PC-3 (cell line): ENCODE measurements around the gene SNX19. TPM values are rescaled to one million over a fixed set of nuclear protein-coding genes. Genes with fewer than 3 reads are reported as not detected.

Experiments used
- ATAC-seq: fragments of 200-7000 bp; cut with Tn5 transposase; 2 replicates; pipeline ENCODE4 v1.9.1; 2020; ENCODE audit warnings: mild to moderate bottlenecking, moderate library complexity
- BruUV-seq: library from RNA; stranded (reverse); fragments of 400-500 nt; replicated peaks from 2 replicates; lab custom pipeline; 2021; lab: Mats Ljungman, UMichigan
- CTCF ChIA-PET: fragments of 300-600 bp; sonication (Branson Sonifier 250); formaldehyde crosslinking; loops from one replicate; lab custom pipeline; 2022; ENCODE audit warnings: antibody characterized with exemption; lab: Charles Lee
- POLR2A ChIA-PET: fragments of 300-600 bp; sonication (Branson Sonifier 250); formaldehyde crosslinking; loops from one replicate; lab custom pipeline; 2022; ENCODE audit warnings: antibody characterized with exemption; ENCODE audit not compliant: unreplicated experiment; lab: Charles Lee
- DNase-seq: peaks from one replicate; pipeline ENCODE4 v3.0.0-alpha.2; 2015
- H2AFZ ChIP-seq: fragments of 300-600 bp; sonication (generic); 2 replicates; pipeline ENCODE4 v1.6.0; 2016; ENCODE audit warnings: antibody characterized with exemption, low read length
- H3F3A ChIP-seq: fragments of 300-600 bp; sonication (generic); one replicate; pipeline ENCODE4 v1.6.0; 2017; ENCODE audit warnings: antibody characterized with exemption, low read length, control low read depth, mild to moderate bottlenecking; ENCODE audit not compliant: unreplicated experiment
- H3K27ac ChIP-seq: fragments of 300-600 bp; sonication (generic); 2 replicates; pipeline ENCODE4 v1.5.1; 2016; ENCODE audit warnings: mild to moderate bottlenecking, low read length
- H3K27me3 ChIP-seq: fragments of 300-600 bp; sonication (generic); 2 replicates; pipeline ENCODE4 v1.6.1; 2016; ENCODE audit warnings: low read length, mixed read lengths
- H3K36me3 ChIP-seq: fragments of 300-600 bp; sonication (generic); 2 replicates; pipeline ENCODE4 v1.6.1; 2016; ENCODE audit warnings: low read depth, mixed run types, low read length, mixed read lengths
- H3K4me1 ChIP-seq: fragments of 300-600 bp; sonication (generic); 2 replicates; pipeline ENCODE4 v1.5.1; 2016; ENCODE audit warnings: low read length; ENCODE audit not compliant: insufficient read depth
- H3K4me2 ChIP-seq: fragments of 300-600 bp; sonication (generic); 2 replicates; pipeline ENCODE4 v1.6.0; 2016; ENCODE audit warnings: low read length
- H3K4me3 ChIP-seq: fragments of 300-600 bp; sonication (generic); 2 replicates; pipeline ENCODE4 v1.5.1; 2016; ENCODE audit warnings: mild to moderate bottlenecking, low read length, mixed read lengths
- H3K79me2 ChIP-seq: fragments of 300-600 bp; sonication (generic); 2 replicates; pipeline ENCODE4 v1.6.1; 2017; ENCODE audit warnings: low read length, mixed read lengths
- H3K9ac ChIP-seq: fragments of 300-600 bp; sonication (generic); 2 replicates; pipeline ENCODE4 v1.6.0; 2016; ENCODE audit warnings: mild to moderate bottlenecking, low read length
- H3K9me2 ChIP-seq: fragments of 300-600 bp; sonication (generic); replicated peaks from 2 replicates; pipeline ENCODE4 v1.6.1; 2016; ENCODE audit warnings: mixed run types, low read length, mixed read lengths
- H3K9me3 ChIP-seq: fragments of 300-600 bp; sonication (generic); 2 replicates; pipeline ENCODE4 v1.6.1; 2016; ENCODE audit warnings: low read length, mixed read lengths
- H4K20me1 ChIP-seq: fragments of 300-600 bp; sonication (generic); 2 replicates; pipeline ENCODE4 v1.6.1; 2016; ENCODE audit warnings: low read length, mixed read lengths
- CTCF ChIP-seq: fragments of 300-600 bp; sonication (generic); conservative IDR thresholded peaks from 2 replicates; pipeline ENCODE4 v1.5.1; 2017; ENCODE audit warnings: antibody characterized with exemption, low read depth, mild to moderate bottlenecking, low read length
- EZH2 ChIP-seq: fragments of 300-600 bp; sonication (generic); IDR thresholded peaks from one replicate; pipeline ENCODE4 v1.6.1; 2017; ENCODE audit warnings: antibody characterized with exemption, mild to moderate bottlenecking, low read length; ENCODE audit not compliant: unreplicated experiment
- EZH2phosphoT487 ChIP-seq: fragments of 300-600 bp; sonication (generic); IDR thresholded peaks from 2 replicates; pipeline ENCODE4 v1.6.1; 2018; ENCODE audit warnings: mild to moderate bottlenecking, antibody characterized with exemption, low read length, borderline replicate concordance
- intact Hi-C: fragments of 100-400 bp; cut with micrococcal nuclease; formaldehyde crosslinking; loops from 2 replicates; pipeline ENCODE4 v1.9.0; 2023
- total RNA-seq: library from RNA; depleted of rRNA; stranded (reverse); fragments of >200 nt; gene quantifications from 2 replicates; pipeline ENCODE4 v1.2.3, GENCODE V29; 2014

SNX19 gene
- total RNA-seq, 1 experiment from 2014 or later, result 66.4 TPM

- CTCF ChIA-PET, result no interaction called here
- peaks cover 22% of the 10 kb centered on the region; the same call in 1 of the 2 replicates for H3K36me3 ChIP-seq
- no peak overlapping the region for H3K27ac ChIP-seq
These were observed 41.2 kb downstream of the SNX19 start for GRCh38 chr11:130874955-130875531.

GRCh38 chr11:130874396-130874795, 41.9 kb downstream of the SNX19 start:
- ChIA-PET CTCF (no interaction called here), POLR2A (no interaction called here)

More at GRCh38 chr11:130874955-130875531, 41.2 kb downstream of the SNX19 start:
- TF ChIP-seq CTCF, result no peak
- no peak for TF ChIP-seq EZH2phosphoT487
- no peak for TF ChIP-seq EZH2
- no peak for DNase-seq
- no peaks in the 10 kb centered on the region for H3K27me3 ChIP-seq
- no peaks in the 10 kb centered on the region for H3K79me2 ChIP-seq
- intact Hi-C loops, result no loop called here
- no TSS peak for BruUV-seq
- H3F3A ChIP-seq, result no peaks in the 10 kb centered on the region
- peaks cover 30% of the 10 kb centered on the region for H3K4me1 ChIP-seq
- H3K4me2 ChIP-seq, result no peak overlapping the region
- no peaks in the 10 kb centered on the region for H4K20me1 ChIP-seq
- no peak overlapping the region for H3K4me3 ChIP-seq
- no peaks in the 10 kb centered on the region for H3K9me3 ChIP-seq
- ATAC-seq, result no peak
- H2AFZ ChIP-seq, result no peak overlapping the region
- no peaks in the 10 kb centered on the region for H3K9me2 ChIP-seq
- H3K9ac ChIP-seq, result no peak overlapping the region
- POLR2A ChIA-PET, result no interaction called here

More at GRCh38 chr11:130874396-130874795, 41.9 kb downstream of the SNX19 start:
- H3K9me3 ChIP-seq, result no peaks in the 10 kb centered on the region
- no peak overlapping the region for H3K4me2 ChIP-seq
- intact Hi-C loops, result no loop called here
- H3F3A ChIP-seq, result no peaks in the 10 kb centered on the region
- no peaks in the 10 kb centered on the region for H3K27me3 ChIP-seq
- no peak for DNase-seq
- H3K4me1 ChIP-seq, result peaks cover 30% of the 10 kb centered on the region
- H3K27ac ChIP-seq, result no peak overlapping the region
- no peak for ATAC-seq
- H4K20me1 ChIP-seq, result no peaks in the 10 kb centered on the region
- H3K9me2 ChIP-seq, result no peaks in the 10 kb centered on the region
- no peak overlapping the region for H3K9ac ChIP-seq
- H3K79me2 ChIP-seq, result no peaks in the 10 kb centered on the region
- H3K36me3 ChIP-seq, result peaks cover 18% of the 10 kb centered on the region; the same call in 1 of the 2 replicates
- BruUV-seq, result no TSS peak
- no peak overlapping the region for H3K4me3 ChIP-seq
- no peak overlapping the region for H2AFZ ChIP-seq
- TF ChIP-seq CTCF, result no peak
- no peak for TF ChIP-seq EZH2
- TF ChIP-seq EZH2phosphoT487, result no peak
